HEK293 (cell line): Measurements from ENCODE around the gene FBRSL1.

Experiments
- CTCF ChIA-PET: fragments of 350-600 bp; formaldehyde crosslinking; extraction: SDS; loops from one replicate; lab custom pipeline; 2021; ENCODE audit warnings: antibody characterized with exemption; lab: Yijun Ruan, JAX
- POLR2A ChIA-PET: fragments of 300-600 bp; formaldehyde crosslinking; extraction: SDS; loops from one replicate; lab custom pipeline; 2020; ENCODE audit warnings: antibody characterized with exemption, inconsistent platforms; lab: Yijun Ruan, JAX
- H3K27ac ChIP-seq: fragments of 200-500 bp; sonication (Bioruptor generic); 2 replicates; pipeline ENCODE4 v1.5.1; 2014; ENCODE audit warnings: low read depth, low read length, control low read depth, inconsistent platforms; ENCODE audit errors: extremely low read depth
- H3K36me3 ChIP-seq, 2 experiments: fragments of 200-500 bp in 1 of 2; sonication (Bioruptor generic) in 1 of 2; 1 replicate in 1 of 2; 2 replicates in 1 of 2; pipeline ENCODE4 v1.5.1; 2014 to 2017; ENCODE audit warnings: inconsistent platforms in 2 of 2, low read length in 2 of 2; ENCODE audit not compliant: control insufficient read depth in 2 of 2, insufficient read depth in 1 of 2
- H3K4me1 ChIP-seq: fragments of 200-500 bp; sonication (Bioruptor generic); 2 replicates; pipeline ENCODE4 v1.5.1; 2014; ENCODE audit warnings: mild to moderate bottlenecking, low read length, inconsistent platforms; ENCODE audit not compliant: control insufficient read depth, insufficient read depth
- H3K4me3 ChIP-seq: 2 replicates; pipeline ENCODE4 v1.5.1; 2011; ENCODE audit warnings: low read depth, mild to moderate bottlenecking, control low read depth, low read length, moderate library complexity
- H3K9me3 ChIP-seq: fragments of 200-500 bp; sonication (Bioruptor generic); 2 replicates; pipeline ENCODE4 v1.5.1; 2014; ENCODE audit warnings: low read depth, low read length, inconsistent platforms; ENCODE audit not compliant: control insufficient read depth, insufficient read depth
- FEZF1 ChIP-seq: fragments of 450-650 bp; formaldehyde crosslinking; IDR thresholded peaks from 2 replicates; pipeline ENCODE4 v1.5.1; 2016; ENCODE audit warnings: missing biosample characterization, missing genetic modification characterization
- GLIS1 ChIP-seq: fragments of 450-650 bp; formaldehyde crosslinking; IDR thresholded peaks from 2 replicates; pipeline ENCODE4 v1.5.1; 2016; ENCODE audit warnings: missing biosample characterization, missing genetic modification characterization
- HIC1 ChIP-seq: fragments of 450-650 bp; formaldehyde crosslinking; IDR thresholded peaks from 2 replicates; pipeline ENCODE4 v1.5.1; 2016; ENCODE audit warnings: missing biosample characterization, missing genetic modification characterization
- IKZF3 ChIP-seq: fragments of 450-650 bp; IDR thresholded peaks from 2 replicates; pipeline ENCODE4 v1.5.0; 2018; ENCODE audit warnings: missing biosample characterization, mild to moderate bottlenecking, missing genetic modification characterization, moderate library complexity
- SP2 ChIP-seq: fragments of 450-650 bp; formaldehyde crosslinking; IDR thresholded peaks from 2 replicates; pipeline ENCODE4 v1.5.1; 2016; ENCODE audit warnings: missing biosample characterization, missing genetic modification characterization
- SP3 ChIP-seq: fragments of 450-650 bp; formaldehyde crosslinking; IDR thresholded peaks from 2 replicates; pipeline ENCODE4 v1.5.1; 2016; ENCODE audit warnings: missing biosample characterization, missing genetic modification characterization
- ZBTB21 ChIP-seq: fragments of 450-650 bp; formaldehyde crosslinking; IDR thresholded peaks from 2 replicates; pipeline ENCODE4 v1.5.1; 2017; ENCODE audit warnings: missing biosample characterization, missing genetic modification characterization
- ZIC2 ChIP-seq: fragments of 450-650 bp; formaldehyde crosslinking; IDR thresholded peaks from 2 replicates; pipeline ENCODE4 v1.5.1; 2016; ENCODE audit warnings: missing biosample characterization, missing genetic modification characterization
- ZNF292 ChIP-seq: fragments of 450-650 bp; formaldehyde crosslinking; IDR thresholded peaks from 2 replicates; pipeline ENCODE4 v1.5.1; 2016; ENCODE audit warnings: low read depth, missing biosample characterization, missing genetic modification characterization, borderline replicate concordance
- ZNF416 ChIP-seq: fragments of 450-650 bp; formaldehyde crosslinking; IDR thresholded peaks from 2 replicates; pipeline ENCODE4 v1.5.1; 2016; ENCODE audit warnings: missing biosample characterization, missing genetic modification characterization
- ZNF488 ChIP-seq: fragments of 450-650 bp; formaldehyde crosslinking; IDR thresholded peaks from 2 replicates; pipeline ENCODE4 v1.5.1; 2016; ENCODE audit warnings: missing biosample characterization, missing genetic modification characterization
- ZNF549 ChIP-seq: fragments of 450-650 bp; IDR thresholded peaks from 2 replicates; pipeline ENCODE4 v1.5.1; 2018; ENCODE audit warnings: missing biosample characterization, missing genetic modification characterization, mild to moderate bottlenecking, inconsistent platforms, moderate library complexity
- ZNF558 ChIP-seq: fragments of 450-650 bp; formaldehyde crosslinking; IDR thresholded peaks from 2 replicates; pipeline ENCODE4 v1.5.1; 2016; ENCODE audit warnings: missing biosample characterization, missing genetic modification characterization
- ZNF776 ChIP-seq: fragments of 450-650 bp; formaldehyde crosslinking; IDR thresholded peaks from 2 replicates; pipeline ENCODE4 v1.5.0; 2017; ENCODE audit warnings: missing biosample characterization, missing genetic modification characterization, borderline replicate concordance
- ZNF830 ChIP-seq: fragments of 450-650 bp; IDR thresholded peaks from 2 replicates; pipeline ENCODE4 v1.5.0; 2018; ENCODE audit warnings: missing biosample characterization, missing genetic modification characterization, low read depth, mild to moderate bottlenecking, moderate library complexity
- TF ChIP-seq, protein P1 (sequence below): fragments of 450-650 bp; IDR thresholded peaks from 2 replicates; pipeline ENCODE4 v1.5.1; 2018; ENCODE audit warnings: missing biosample characterization, missing genetic modification characterization

The FBRSL1 gene

DNA sequence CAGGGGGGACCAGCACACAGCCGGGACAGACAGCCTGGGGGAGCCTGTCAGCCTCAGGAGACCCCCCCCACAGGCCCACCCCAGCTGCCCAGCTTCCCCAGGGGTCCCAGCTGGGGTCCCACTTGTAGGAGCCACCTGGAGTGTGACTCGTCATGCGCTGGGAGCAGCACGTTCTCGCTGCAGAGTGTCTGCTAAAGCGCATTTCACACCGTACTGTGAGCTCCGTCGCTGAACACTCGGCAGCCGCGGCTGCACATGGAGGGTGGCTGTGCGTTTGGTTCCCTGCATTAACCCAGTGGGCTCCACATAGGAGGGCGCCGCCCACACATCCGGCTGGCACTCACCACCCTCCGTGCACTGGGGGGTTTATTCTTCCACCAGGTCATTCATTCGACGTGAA, 56.7 kb downstream of the FBRSL1 start:
- TF ChIP-seq GLIS1 (tag by site-specific recombination) (peak; percentile 83), ZIC2 (tag by site-specific recombination) (peak; percentile 44), IKZF3 (no peak)
- TF ChIP-seq, all 188 proteins: peak for 2
- no peaks in the 10 kb centered on the region for H3K4me1 ChIP-seq
- no peaks in the 10 kb centered on the region for H3K36me3 ChIP-seq
- ChIA-PET CTCF (interaction anchor here (0.6 to 0.9 kb wide), 2 partner anchors 8 to 20 kb away, joined by 3 read pairs; no protein-coding TSS in a partner anchor), POLR2A (no interaction called here)
- H3K27ac ChIP-seq, result no peak overlapping the region
- no peaks in the 10 kb centered on the region for H3K9me3 ChIP-seq
- H3K4me3 ChIP-seq, result no peak overlapping the region

GRCh38 chr12:132547205-132547740, 57.3 kb downstream of the FBRSL1 start:
- CTCF ChIA-PET, result interaction anchor here (0.6 kb wide), 1 partner anchor 19 kb away, joined by 3 read pairs; no protein-coding TSS in a partner anchor

GRCh38 chr12:132548430-132549058, 58.6 kb downstream of the FBRSL1 start:
- no peaks in the 10 kb centered on the region for H3K9me3 ChIP-seq
- TF ChIP-seq ZNF292 (tag by site-specific recombination), result no peak
- no peak for TF ChIP-seq ZNF549
- TF ChIP-seq ZNF830 (tag by site-specific recombination), result no peak
- TF ChIP-seq ZNF558 (tag by site-specific recombination), result no peak
- TF ChIP-seq HIC1 (tag by site-specific recombination), result no peak
- no peak for TF ChIP-seq ZBTB21 (tag by site-specific recombination)
- TF ChIP-seq SP2 (tag by site-specific recombination), result no peak
- TF ChIP-seq ZNF776 (tag by site-specific recombination), result no peak
- TF ChIP-seq SP3 (tag by site-specific recombination), result no peak
- no peak for TF ChIP-seq ZNF488 (tag by site-specific recombination)
- no peak for TF ChIP-seq ZNF416 (tag by site-specific recombination)
- TF ChIP-seq, protein P1, sequence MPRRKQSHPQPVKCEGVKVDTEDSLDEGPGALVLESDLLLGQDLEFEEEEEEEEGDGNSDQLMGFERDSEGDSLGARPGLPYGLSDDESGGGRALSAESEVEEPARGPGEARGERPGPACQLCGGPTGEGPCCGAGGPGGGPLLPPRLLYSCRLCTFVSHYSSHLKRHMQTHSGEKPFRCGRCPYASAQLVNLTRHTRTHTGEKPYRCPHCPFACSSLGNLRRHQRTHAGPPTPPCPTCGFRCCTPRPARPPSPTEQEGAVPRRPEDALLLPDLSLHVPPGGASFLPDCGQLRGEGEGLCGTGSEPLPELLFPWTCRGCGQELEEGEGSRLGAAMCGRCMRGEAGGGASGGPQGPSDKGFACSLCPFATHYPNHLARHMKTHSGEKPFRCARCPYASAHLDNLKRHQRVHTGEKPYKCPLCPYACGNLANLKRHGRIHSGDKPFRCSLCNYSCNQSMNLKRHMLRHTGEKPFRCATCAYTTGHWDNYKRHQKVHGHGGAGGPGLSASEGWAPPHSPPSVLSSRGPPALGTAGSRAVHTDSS (tag by site-specific recombination), result no peak
- TF ChIP-seq, all 188 proteins: peak for 0
- POLR2A ChIA-PET, result no interaction called here
- H3K36me3 ChIP-seq, result no peaks in the 10 kb centered on the region
- H3K4me3 ChIP-seq, result no peak overlapping the region
- CTCF ChIA-PET, result interaction anchor here (1.1 kb wide), 1 partner anchor 13 kb away, joined by 3 read pairs; no protein-coding TSS in a partner anchor
- H3K4me1 ChIP-seq, result no peaks in the 10 kb centered on the region
- no peak overlapping the region for H3K27ac ChIP-seq

More at GRCh38 chr12:132547205-132547740, 57.3 kb downstream of the FBRSL1 start:
- no peaks in the 10 kb centered on the region for H3K36me3 ChIP-seq
- TF ChIP-seq FEZF1 (tag by site-specific recombination), result no peak
- H3K4me3 ChIP-seq, result no peak overlapping the region
- H3K27ac ChIP-seq, result no peak overlapping the region
- POLR2A ChIA-PET, result no interaction called here
- no peaks in the 10 kb centered on the region for H3K9me3 ChIP-seq
- H3K4me1 ChIP-seq, result no peaks in the 10 kb centered on the region
